Ovary (tissue), 3 donors: ENCODE measurements around the gene CXCL14.

Experiments used
- CTCF ChIP-seq, 3 donors: fragments of 450-650 bp in 2 of 3; fragments of 200-600 bp in 1 of 3; IDR thresholded peaks; one replicate each; pipeline versions ENCODE4 v1.5.1 to v1.8.0; 2016 to 2022; ENCODE audit warnings: antibody characterized with exemption in 3 of 3, mild to moderate bottlenecking in 1 of 3
- POLR2A ChIP-seq: fragments of 450-650 bp; IDR thresholded peaks from one replicate; pipeline ENCODE4 v1.6.1; 2017; ENCODE audit warnings: antibody characterized with exemption, mild to moderate bottlenecking, moderate library complexity
- donor health status: DM: no; HTN: no; CAD: no.

DNA sequence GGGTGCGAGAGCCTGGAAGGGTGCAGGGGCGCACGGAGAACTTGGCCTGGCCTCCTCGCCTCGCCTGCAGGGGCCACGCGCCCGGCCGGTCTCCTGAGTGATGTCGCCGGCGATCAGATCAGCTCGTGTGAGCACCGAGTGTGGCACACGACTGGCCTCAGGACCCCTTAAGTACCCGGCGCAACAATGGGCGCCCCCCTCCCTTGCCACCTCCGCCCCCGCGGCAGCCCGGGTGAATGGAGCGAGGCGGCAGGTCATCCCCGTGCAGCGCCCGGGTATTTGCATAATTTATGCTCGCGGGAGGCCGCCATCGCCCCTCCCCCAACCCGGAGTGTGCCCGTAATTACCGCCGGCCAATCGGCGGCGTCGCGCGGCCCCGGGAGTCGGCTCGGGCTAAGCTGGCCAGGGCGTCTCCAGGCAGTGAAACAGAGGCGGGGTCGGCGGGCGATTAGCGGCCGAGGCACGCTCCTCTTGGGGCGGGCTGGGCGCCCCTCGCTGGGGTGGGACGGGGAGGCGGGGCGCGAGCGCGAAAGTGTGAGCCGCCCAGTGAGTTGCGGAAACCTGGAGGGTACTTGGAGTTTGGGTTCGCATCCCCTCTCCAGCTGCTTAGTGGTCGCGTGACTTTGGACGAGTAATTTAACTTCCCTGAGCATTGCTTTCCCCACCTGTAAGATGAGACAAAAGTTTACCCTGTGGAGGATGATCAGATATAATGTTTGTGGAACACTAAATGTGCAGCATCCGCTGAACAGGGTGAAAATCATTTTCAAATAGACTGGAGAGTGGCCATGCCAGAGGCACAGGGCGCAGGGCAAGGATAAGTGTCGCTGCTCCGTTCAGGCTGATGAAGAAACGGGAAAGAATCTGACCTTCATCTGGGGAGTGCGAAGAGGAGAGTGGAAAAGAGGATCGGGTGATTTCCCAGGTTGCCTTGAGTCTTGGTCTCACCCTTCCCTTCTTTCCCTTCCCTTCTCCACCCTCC is 42.7 kb downstream of the CXCL14 start, which contains the start of gene NEUROG1:
- TF ChIP-seq CTCF (IDR thresholded peaks at IDR 0.05) (no peak), POLR2A (no peak)
